GM12892 (cell line): ENCODE data around the gene FBLL1.
"Not testable (repeated sequence)": the region's sequence is repeated elsewhere in the genome, so short reads cannot be mapped to it uniquely, and the experiment has no call there.

Experiments used
- DNase-seq: peaks from one replicate; pipeline ENCODE4 v3.0.0; 2011; ENCODE audit not compliant: insufficient read length
- FAIRE-seq: peaks from 2 replicates; lab custom pipeline; 2011; peaks lifted over from hg19 to GRCh38; lab: Jason Lieb, UNC
- POLR2A ChIP-seq: IDR thresholded peaks from 2 replicates; pipeline ENCODE4 v1.6.1; 2011; ENCODE audit warnings: low read depth, low read length, control low read depth
- POLR2AphosphoS5 ChIP-seq: IDR thresholded peaks from 2 replicates; pipeline ENCODE4 v1.6.1; 2011; ENCODE audit warnings: low read depth, low read length, control low read depth
- TAF1 ChIP-seq: IDR thresholded peaks from 2 replicates; pipeline ENCODE4 v1.6.1; 2011; ENCODE audit warnings: low read depth, mild to moderate bottlenecking, control low read depth, low read length, borderline replicate concordance

FBLL1 gene

GRCh38 chr5:168529374-168530234 is 499 bp downstream of the FBLL1 start:
- FAIRE-seq = no peak
- TF ChIP-seq TAF1 = no peak
- no peak for TF ChIP-seq POLR2A
- no peak for TF ChIP-seq POLR2AphosphoS5
- no peak for DNase-seq

- no peak for FAIRE-seq
- DNase-seq = no peak
- TF ChIP-seq POLR2AphosphoS5 = no peak
- TF ChIP-seq POLR2A = no peak
- no peak for TF ChIP-seq TAF1
Observed at GRCh38 chr5:168530621-168531150, 1.6 kb downstream of the FBLL1 start.

GRCh38 chr5:168531191-168531590 is 2.1 kb downstream of the FBLL1 start:
- DNase-seq (no peak), FAIRE-seq (no peak)
- TF ChIP-seq POLR2A = no peak
- no peak for TF ChIP-seq TAF1
- no peak for TF ChIP-seq POLR2AphosphoS5

- DNase-seq (no peak), FAIRE-seq (no peak)
- no peak for TF ChIP-seq TAF1
- TF ChIP-seq POLR2AphosphoS5 = no peak
- no peak for TF ChIP-seq POLR2A
Observed at GRCh38 chr5:168531987-168532864, 3.1 kb downstream of the FBLL1 start.

GRCh38 chr5:168534351-168534750 is 5.2 kb downstream of the FBLL1 start:
- DNase-seq, FAIRE-seq: not testable (repeated sequence)

- DNase-seq (no peak), FAIRE-seq (no peak)
- no peak for TF ChIP-seq TAF1
- TF ChIP-seq POLR2A = no peak
- TF ChIP-seq POLR2AphosphoS5 = no peak
Observed at GRCh38 chr5:168537176-168537575, 8.1 kb downstream of the FBLL1 start.

GRCh38 chr5:168549554-168549953 is 20.4 kb downstream of the FBLL1 start:
- no peak for FAIRE-seq
- TF ChIP-seq POLR2AphosphoS5 (no peak), TAF1 (no peak), POLR2A (no peak)
- no peak for DNase-seq

GRCh38 chr5:168550656-168551055 is 21.6 kb downstream of the FBLL1 start:
- TF ChIP-seq POLR2A = no peak
- TF ChIP-seq POLR2AphosphoS5 = no peak
- no peak for TF ChIP-seq TAF1
- FAIRE-seq (no peak), DNase-seq (no peak)

GRCh38 chr5:168552146-168552545 is 23.0 kb downstream of the FBLL1 start:
- DNase-seq (no peak), FAIRE-seq (no peak)
- TF ChIP-seq TAF1 = no peak
- no peak for TF ChIP-seq POLR2AphosphoS5
- no peak for TF ChIP-seq POLR2A

GRCh38 chr5:168553377-168554130 is 24.4 kb downstream of the FBLL1 start:
- DNase-seq (no peak), FAIRE-seq (no peak)
- TF ChIP-seq POLR2AphosphoS5 (no peak), POLR2A (no peak), TAF1 (no peak)

- TF ChIP-seq POLR2AphosphoS5 (no peak), TAF1 (no peak), POLR2A (no peak)
- no peak for FAIRE-seq
- DNase-seq = no peak
Observed at GRCh38 chr5:168557389-168557788, 28.3 kb downstream of the FBLL1 start.
